ENCODE results near the gene SORT1.

DNA sequence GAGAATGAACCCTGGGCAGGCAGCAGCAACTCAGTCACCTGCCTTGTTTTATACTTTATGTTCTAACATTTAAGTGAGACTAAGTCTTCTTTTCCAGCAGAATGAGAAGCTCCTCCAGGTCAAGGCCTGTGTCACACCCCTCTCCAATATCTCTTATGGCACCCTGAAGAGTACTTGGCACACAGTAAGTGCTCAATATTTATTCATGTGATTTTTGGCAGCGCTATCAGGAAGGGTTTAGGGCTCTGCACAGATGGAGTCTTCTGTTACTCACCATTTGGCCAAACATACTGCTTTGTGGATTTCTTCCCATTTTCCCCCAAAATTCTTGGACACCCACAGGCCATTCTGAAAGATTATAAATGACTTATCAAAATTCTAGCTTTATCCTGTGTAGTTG is 47.1 kb downstream of the SORT1 start:
- no peak for TF ChIP-seq CTCF (conservative IDR thresholded peaks at IDR 0.05)
- TF ChIP-seq ZFX (IDR thresholded peaks at IDR 0.05): no peak

Data from C4-2B (cell line).